Measurements from ENCODE around the gene NFATC1.

DNA sequence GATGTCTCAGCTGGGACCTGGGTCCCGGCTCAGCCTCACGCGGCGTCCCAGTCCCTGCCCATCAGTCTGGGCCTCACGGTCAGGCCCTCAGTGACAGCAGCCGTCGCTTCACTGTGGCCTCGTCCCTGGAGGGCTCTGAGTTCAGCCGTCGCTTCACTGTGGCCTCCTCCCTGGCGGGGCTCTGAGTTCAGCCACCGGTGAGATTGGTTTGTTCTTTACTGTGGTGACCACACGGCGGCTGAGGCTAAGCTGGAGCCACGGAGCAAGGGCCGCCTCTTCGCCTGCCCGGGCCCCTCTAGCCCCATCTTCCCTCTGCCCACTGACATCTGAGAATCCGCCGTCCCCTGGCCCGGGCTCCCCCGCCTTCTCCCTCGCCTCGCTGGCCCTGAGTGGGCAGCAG lies 51.2 kb downstream of the NFATC1 start:
- TF ChIP-seq, protein P1, sequence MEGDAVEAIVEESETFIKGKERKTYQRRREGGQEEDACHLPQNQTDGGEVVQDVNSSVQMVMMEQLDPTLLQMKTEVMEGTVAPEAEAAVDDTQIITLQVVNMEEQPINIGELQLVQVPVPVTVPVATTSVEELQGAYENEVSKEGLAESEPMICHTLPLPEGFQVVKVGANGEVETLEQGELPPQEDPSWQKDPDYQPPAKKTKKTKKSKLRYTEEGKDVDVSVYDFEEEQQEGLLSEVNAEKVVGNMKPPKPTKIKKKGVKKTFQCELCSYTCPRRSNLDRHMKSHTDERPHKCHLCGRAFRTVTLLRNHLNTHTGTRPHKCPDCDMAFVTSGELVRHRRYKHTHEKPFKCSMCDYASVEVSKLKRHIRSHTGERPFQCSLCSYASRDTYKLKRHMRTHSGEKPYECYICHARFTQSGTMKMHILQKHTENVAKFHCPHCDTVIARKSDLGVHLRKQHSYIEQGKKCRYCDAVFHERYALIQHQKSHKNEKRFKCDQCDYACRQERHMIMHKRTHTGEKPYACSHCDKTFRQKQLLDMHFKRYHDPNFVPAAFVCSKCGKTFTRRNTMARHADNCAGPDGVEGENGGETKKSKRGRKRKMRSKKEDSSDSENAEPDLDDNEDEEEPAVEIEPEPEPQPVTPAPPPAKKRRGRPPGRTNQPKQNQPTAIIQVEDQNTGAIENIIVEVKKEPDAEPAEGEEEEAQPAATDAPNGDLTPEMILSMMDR (IDR thresholded peaks at IDR 0.05; ENCODE audit: borderline replicate concordance, extremely low read depth, low read length, poor library complexity, severe bottlenecking) = no peak
- TF ChIP-seq EZH2 (IDR thresholded peaks at IDR 0.05; ENCODE audit: borderline replicate concordance, low read depth, low read length, severe bottlenecking) = no peak

Measured in DND-41 (cell line).